NCI-H524 treated with DMSO at 0.1 percent for 48 hours (cell line): ENCODE measurements around the gene C15orf62.

ENCODE experiments used
- DNase-seq: peaks from one replicate; lab custom pipeline; 2025; lab: John Stamatoyannopoulos, UW

The C15orf62 gene

GRCh38 chr15:40819048-40819447 lies 49.3 kb downstream of the C15orf62 start:
- no peak for DNase-seq

DNA sequence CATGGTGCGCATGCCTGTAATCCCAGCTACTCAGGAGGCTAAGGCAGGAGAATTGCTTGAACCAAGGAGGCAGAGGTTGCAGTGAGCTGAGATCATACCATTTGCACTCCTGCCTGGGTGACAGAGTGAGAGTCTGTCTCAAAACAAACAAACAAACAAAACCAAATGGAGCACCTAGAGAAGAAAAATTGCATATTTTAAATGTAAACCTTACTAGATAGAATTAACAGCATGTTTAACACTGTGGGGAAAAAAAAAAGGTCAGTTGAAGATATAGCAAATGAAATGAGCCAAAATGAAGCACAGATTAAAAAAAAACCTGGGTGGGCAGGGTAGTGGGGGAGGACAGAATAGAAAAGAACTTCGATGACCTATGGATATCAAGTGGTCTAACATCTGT lies 51.4 kb downstream of the C15orf62 start:
- DNase-seq: no peak
